Activated CD4-positive, alpha-beta T cell treated with anti-CD3 and anti-CD28 coated beads for 48 hours (primary cell): ENCODE data around the gene LRIT1.

Experiments used
- DNase-seq: peaks from one replicate; pipeline ENCODE4 v3.0.0-alpha.2; 2020

Gene LRIT1

DNA sequence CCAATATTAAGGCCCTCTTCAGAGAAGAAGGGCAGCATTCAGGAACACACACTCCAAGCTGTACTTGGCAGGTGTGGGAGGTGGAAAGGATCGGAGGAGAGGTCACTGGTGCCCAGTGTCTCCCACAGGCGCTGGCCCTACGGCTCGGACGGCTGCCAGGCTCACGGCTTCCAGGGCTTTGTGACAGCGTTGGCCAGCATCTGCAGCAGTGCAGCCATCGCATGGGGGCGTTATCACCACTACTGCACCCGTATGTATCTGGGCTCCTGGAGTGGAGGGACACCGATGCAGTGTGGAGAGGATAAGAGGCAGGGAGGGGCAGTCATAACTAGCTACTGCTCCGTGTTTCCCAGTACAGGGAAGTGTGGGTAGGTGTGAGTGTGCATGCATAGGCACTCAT, 7.4 kb upstream of the LRIT1 start:
- no peak for DNase-seq

DNA sequence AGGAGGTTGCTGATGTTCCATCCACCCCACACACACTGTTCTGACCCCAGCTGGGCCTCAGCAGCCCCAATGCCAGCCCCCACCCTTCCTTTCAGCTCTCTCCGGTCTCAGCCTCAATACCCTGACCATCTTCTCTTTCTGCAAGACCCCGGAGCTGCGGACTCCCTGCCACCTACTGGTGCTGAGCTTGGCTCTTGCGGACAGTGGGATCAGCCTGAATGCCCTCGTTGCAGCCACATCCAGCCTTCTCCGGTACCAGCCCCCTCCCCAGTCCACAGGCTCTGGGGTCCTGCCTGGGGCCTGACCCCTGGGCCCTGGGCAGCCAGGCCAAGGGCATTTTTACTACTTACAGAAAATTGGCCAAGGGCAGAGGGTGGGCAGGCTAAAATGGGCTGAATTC, 6.2 kb upstream of the LRIT1 start:
- DNase-seq: no peak

DNA sequence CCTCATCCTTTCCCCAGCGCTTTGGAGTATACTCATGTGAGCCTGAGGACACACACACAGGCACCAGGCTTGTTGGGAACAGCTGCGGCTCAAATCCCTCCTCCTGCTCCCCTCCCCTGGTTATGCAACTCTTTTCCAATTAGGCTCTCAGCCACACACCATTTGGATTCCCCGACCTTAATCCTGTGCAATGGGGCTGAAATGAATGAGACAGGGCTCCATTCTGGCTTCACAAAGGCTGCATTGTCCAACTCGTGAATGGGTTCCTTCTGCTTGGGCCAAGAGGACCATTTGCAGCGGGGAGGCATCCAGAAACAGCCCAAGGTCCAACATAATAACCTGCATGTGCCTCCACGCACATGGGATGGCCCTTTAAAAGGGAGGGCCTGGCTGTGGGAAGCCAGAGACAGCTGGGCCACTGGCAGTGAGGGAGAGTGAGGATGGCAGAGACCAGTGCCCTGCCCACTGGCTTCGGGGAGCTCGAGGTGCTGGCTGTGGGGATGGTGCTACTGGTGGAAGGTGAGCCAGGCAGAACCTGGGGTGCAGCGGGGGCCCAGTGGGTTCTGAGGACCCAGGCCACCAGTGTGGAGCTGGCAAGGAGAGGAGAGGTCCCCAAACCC, 3.4 kb upstream of the LRIT1 start, which contains the start of gene RGR:
TSS of gene RGR (plus strand) at position 403 of the 620 bp plus-strand sequence. CDS start at position 441, 38 bp downstream.
- DNase-seq: no peak

DNA sequence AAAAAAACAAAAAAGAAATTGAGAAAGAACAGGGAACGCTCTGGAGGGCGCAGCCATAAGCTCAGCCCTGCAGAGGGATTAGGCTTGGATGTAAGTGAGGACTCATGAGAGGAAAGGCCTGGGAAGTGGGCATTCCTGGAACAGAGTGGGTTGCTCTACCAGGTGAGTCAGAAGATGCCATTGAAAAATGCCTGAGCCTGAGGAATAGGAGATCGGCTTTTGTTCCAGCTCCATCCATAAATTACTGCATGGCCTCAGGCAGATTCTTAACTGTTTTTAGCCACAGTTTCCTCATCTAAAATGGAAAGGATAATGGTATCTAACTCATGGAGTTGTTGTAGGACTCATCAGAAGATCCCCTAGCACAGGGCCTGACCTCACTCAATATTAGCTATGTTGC, 2.4 kb upstream of the LRIT1 start:
- no peak for DNase-seq

DNA sequence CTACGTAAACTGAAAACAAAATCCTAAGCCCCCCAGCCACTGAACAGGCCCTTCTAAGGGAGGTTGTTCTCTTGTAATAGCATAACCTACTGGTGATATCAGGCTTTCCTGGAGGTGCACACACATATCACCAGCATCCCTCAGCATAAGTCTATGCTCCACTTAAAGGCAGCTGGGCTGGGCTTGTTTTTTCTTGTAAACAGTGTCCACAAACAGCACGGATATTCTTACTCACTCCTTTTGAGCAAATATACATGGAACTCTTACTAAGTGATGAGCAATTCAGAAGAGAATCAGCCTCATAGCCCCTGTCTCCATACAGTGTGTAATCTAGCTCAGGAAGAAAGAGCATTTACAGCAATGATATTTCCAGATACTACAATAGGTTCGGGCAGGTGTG, 2.4 kb downstream of the LRIT1 start:
- DNase-seq: no peak

DNA sequence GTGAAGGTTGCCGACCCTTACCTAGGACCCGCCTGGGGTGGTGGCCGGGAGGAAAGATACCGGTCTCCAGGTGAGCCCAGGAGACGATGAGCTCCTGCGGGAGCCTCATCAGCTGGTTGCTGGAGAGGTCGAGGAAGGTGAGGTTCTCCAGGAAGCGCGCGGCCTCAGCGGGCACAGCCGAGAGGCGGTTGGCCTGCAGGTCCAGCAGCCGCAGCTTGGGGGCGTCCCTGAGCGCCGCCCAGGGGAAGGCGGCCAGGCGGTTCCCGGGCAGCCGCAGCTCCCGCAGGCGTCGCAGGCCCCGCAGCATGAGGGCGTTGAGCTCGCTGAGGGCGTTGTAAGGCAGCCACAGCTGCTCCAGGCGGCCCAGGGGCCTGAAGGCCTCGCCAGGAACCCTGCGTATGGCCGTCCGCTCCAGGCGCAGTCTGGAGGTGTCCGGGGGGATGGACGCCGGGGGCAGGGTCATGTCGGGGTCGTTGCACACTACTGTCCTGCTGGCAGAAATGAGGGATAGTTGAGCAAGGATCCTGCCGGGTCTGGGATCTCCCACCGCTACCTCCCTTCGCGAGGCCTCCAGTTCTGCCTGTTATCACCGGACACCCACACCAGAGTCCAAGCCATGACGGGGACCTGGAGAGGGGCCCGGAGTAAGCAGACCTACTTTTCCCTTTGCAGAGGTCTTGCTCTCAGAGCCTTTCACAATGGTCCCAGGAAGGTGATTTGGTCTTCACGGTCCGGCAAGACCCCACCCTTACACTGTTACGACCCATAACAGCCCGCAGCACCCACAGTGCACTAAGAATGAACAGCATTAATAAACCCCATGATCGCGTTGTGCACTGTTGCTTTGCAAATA, 3.9 kb downstream of the LRIT1 start:
- peak; percentile 30 for DNase-seq

DNA sequence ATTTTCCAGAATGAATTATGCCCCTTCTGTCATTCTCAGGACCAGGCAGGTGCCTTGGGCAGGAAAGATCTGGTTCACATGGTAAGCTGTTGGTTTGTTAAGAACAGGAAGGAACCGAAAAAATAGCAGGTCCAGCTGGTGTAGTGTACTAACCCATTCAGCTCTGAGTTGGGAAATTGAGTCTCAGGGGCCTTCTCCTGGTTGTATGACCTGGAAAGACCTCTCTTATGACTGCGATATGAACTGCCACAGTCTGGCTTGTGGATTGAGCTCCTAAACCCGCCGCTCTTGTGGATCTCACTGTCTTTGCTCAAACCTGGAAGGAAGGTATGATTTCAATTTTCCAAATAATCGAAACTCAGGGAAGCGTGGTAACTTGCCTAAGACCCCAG, 4.5 kb downstream of the LRIT1 start:
- no peak for DNase-seq

DNA sequence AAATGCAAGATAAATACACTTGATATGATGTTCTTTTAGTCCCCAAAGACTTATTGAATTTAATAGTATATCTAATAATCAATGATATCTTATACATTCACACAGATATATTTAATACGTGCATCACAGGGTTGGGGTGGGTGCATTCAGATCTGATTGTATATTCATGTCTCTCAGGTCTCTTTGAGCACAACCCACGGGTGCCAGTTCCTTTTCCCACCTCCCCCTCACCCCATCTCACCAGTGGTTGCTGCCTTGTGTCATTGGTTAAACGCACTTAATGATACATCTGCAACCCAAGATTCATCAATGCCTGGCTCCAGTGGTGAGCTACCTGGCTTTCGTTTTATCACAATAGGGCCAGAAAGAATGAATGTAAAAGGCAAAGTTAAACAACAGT, 6.2 kb downstream of the LRIT1 start:
- DNase-seq: no peak

DNA sequence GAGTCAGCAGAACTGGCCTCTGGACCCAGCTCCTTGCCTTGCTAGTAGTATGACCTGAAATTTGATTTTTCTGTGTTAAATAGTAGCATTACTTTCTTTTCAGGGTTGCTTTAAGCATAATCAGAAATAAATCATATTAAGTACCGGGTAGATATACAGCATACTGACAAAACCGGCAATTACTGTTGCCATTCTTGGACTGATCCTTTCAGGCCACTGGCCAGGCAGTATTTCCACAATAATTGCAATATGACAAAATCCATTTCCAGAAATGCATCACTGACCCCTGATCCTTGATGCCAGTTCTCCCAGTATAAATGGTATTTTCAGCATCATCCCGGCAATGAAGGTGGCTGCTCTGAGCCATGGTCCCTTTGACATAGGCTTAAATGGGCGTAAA, 6.9 kb downstream of the LRIT1 start:
- no peak for DNase-seq

DNA sequence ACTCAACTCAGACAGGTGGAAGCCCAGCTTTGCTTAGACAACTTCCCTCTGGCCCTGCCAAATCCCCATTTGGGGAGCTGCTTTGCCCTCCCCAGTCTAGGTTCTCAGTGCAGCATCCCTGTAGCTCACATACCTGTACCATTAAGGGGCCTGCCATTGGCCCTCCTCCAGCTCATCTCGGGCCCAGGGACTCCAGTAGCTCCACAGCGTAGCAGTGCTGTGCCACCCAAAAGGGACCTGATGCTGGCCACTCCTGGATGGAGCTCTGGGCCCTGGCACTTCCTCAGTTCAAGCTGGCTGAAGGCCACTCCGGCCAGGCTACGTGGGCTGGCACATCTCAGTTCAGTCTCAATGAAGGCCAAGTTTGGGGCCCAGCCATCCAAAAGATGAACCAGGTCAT, 7.4 kb downstream of the LRIT1 start:
- DNase-seq: no peak

DNA sequence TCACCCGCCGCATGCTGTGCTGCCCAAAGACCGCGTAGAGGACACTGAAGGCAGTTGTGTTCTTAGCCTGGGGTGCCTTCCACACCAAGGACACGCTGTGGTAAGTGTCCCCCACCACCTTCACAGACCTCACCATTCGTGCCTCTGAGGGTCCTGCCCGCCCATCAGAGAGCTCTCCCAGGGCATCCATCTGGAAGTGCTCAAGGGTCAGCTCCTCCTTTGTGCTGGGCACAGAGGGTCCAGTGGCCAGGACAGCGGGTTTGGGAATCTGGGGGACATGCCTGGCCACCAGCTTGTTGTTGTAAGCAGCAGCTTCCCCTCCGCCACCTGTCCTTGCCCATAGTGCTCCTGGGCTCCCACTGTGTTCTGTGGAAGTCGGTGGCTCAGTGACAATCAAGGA, 9.0 kb downstream of the LRIT1 start:
- no peak for DNase-seq

DNA sequence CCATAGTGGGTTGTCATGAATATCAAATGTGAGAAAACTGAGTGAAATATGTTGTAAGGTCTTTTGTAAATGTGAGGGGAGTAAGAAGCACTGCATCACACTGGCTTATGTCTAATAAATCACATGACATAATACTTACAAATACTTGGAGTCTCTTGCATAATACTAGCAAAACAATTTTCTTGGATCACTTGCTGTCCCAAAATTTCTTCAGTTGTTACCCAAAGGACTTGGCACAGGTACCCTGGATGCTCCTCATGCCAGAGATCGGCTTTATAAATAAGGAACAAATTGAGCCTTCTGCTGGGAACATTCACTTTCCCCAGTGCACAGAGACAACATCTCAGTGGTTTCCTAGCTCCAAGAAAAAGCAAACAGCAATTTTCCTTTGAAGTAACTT, 11.0 kb downstream of the LRIT1 start:
- DNase-seq: no peak

DNA sequence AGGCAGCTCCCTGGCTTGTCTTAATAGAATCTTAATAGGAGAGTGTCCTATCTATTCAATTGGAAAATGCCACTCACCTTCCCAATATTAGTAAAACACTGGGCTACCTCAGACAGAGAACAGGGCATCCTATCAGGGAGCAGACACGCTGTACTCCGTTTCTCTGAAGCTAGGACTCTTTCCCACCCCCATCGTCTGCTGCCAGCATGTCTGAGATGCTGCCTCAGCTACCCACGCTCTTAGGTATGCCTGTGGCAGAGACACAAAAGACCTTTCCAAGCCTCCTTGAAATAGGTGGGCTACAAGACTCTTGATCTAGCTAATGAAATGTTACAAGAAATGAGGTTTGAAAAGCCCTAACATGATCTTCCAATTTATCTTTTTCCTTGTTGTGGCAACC, 13.5 kb downstream of the LRIT1 start:
- DNase-seq: no peak

DNA sequence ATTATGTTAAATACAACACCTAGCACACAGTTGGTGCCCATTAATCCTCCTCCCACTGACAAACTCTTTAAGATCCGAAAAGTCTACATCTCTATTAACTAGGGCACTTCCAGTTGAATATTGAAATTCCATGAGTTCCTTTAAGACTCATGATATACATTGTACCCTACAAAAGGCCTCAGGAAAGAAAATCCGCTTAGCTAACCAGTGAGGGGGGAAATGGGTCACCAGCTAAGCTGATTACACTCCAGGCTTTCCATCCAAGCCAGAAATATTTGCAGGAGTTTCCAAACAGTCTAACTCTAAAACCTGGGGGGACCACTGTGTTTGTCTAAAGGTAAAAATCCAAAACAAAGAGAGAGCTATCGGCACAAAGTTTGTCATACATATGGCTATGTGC, 14.7 kb downstream of the LRIT1 start:
- no peak for DNase-seq

DNA sequence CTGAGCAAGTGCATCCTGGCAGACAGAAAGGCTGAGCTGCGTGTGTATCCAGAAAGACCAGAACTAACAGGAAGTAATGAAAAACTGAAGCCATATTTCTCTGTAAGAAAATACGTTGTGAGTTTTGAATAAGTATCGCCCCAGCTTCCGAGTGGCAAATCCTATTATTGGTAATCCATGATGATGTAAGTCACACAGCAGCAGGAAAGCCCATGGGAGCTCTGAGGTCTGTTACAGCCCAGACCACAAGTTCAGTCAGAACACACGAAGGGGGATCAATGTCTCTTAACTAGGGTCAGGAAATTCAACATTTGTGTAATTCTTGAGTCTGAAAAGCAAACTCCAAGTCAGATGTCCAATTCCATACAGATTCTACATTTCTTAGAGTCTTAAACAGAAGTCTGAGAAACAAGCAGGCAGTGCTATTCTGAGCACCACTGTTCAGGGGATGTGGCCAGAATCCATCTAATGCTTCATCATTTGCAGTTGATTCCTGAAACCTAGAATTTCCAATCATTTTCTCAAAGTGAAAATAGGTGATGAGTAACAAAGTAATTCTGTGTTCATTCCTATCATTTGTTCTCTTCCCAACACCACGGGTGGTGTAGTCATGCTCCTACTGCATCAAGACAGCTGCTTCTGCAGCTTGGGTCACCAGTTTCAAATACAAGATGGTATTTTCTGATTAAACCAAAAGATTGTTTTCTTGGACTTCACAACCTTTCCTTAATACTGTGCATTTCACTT, 15.7 kb downstream of the LRIT1 start, which contains the start of gene LRIT2:
TSS of gene LRIT2 (minus strand) at position 118 of the 747 bp plus-strand sequence. CDS start at position 94, 24 bp downstream.
- no peak for DNase-seq

DNA sequence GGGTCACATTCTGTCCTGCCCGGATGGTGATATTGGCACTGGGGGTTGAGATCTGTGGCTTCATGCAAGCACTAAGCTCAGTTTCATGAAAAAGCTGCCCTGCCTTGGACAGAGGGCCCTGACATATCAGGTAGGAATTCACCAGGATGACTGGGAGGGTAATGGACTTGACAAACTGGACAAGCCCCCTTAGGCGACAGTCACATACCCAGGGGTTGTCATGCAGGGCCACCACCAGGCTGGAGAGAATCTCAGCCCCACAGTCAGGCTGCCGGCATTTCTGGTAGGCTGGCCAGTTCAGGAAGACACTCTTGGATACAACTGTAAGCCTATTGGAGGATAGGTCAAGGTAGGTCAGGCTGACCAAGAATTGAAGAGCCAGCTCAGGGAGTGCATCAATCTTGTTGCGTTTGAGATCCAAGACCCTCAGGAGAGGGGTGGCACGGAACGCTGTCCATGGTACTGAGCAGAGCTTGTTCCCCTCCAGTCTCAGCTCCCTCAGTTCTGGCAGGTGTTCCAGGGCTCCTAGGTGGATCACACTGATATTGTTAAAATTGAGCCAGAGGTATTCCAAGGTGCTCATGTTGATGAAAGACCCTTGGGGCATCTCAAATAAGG, 16.8 kb downstream of the LRIT1 start:
- DNase-seq: no peak

DNA sequence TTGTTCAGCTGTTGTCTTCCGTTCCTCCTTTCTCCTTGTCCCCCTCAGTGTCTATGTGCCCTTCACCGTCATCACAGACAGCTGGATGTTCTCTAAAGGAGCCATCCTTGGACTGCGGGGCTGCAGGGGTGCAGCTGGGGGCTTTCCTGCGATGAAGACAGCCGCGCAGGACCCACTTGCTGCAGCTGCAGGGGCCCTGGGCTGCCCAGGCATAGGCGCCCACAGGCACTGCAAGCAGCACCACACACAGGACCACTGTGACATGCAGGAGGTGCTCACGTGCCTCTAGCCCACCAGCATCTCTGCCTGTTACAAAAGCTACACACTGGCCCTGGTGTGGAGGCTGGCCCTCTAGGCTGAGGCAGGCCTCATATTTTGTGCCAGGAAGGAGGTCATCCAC, 19.4 kb downstream of the LRIT1 start:
- no peak for DNase-seq

DNA sequence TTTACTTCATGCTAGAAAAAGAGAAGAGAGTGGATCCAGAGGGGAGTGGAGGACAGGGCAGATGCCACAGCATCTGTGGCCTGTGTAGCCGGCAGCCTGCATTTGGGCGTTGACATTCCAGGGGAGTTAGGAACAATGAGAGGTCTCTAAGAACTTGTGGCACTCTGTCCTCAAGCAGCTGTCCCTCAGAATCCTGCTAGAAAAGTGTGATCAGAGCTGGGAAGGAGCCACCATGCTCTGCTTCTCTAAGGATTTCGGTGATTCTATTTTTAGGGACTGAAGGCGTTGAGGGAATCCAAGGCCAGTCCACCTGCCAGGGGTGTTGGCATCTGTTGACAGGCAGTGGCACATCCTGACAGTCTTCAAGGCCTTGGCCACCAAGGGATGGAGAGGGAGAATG, 23.6 kb downstream of the LRIT1 start:
- no peak for DNase-seq

DNA sequence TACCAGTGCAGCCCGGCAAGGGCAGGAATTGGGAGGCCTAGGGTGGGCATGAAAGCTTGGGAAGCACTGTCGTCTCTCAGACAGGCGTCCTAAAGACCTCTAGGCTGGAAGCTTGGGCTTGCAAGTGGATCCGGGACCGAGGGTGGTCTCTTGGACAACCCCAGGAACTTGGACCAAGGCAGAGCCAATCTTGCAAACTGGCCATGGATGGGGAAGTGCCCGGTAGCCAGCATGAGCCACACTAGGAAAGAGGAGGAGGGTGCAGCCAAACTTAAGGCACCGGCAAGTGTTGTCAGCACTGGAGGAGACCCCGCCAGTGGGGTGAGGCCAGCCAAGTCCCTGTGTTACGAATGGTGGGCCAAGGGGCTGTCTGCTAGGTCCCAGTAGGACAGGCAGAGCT, 24.5 kb downstream of the LRIT1 start:
- no peak for DNase-seq

DNA sequence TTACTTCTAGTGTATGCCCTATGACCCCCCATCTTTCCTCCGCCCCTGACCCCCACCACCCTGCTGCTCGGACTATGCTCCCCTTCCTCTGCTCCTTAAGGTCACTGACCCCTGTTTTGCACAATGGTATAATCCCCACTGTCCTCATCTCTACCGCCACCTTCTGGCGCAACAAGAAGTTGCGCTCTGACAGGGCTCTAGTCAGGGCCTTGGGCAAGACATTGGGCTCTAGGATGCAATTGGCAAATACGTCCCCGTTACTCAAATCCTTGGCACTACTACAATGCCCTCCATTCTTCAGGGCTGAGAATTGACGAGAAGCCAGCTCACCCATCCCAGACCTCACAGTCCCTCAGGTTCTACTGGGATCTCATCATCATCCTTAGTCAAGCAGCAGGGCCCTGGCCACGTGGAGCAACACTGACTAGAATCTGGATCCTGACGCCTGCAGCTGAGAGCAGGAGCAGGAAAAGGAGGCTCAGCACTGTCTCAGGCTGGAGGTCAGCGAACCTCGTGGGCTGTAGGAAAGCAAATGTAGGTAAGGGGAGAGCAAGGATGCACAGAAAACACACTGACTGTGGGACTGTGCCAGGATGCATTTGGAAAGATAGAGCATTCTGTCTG, 26.6 kb downstream of the LRIT1 start:
- DNase-seq: peak; percentile 59

DNA sequence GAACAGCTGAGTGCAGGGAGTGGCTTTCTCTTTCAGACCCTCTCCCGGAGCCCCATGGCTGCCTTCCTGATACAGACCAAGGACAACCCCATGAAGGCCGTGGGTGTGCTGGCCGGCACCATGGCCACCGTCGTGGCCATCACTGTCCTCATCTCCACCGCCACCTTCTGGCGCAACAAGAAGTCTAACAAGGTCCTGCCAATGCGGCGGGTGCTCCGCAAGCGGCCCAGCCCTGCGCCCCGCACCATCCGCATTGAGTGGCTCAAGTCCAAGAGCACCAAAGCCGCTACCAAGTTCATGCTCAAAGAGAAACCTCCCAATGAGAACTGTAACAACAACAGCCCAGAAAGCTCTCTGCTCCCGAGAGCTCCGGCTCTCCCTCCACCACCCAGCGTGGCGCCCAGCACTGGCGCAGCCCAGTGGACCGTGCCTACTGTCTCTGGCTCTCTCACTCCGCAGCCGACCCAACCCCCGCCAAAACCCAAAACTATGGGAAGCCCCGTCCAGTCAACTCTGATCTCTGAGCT, 27.2 kb downstream of the LRIT1 start:
- DNase-seq: no peak

DNA sequence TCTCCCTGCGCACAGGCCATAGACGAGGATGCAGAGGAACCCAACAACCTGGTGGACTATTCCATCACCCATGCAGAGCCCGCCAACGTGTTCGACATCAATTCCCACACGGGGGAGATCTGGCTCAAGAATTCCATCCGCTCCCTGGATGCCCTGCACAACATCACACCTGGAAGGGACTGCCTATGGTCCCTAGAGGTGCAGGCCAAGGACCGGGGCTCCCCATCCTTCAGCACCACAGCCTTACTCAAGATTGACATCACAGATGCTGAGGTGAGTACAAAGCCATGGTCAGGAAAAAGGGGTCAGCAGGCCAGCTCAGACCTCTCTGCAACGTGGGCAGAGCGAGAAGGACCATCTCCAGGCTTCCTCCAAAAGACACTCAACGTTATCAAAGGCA, 28.3 kb downstream of the LRIT1 start:
- no peak for DNase-seq

DNA sequence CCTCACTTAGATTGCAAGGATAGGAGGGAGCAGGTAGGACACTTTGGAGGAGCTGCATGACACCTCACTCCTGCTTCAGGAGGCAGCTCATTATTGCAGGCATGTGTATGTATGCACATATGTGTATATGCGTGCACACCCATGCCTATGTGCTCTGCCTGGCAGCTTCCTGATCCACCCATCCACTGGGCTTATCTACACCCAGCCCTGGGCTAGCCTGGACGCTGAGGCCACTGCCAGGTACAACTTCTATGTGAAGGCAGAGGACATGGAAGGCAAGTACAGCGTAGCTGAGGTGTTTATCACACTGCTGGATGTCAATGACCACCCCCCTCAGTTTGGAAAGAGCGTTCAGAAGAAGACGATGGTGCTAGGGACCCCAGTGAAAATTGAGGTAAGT, 29.3 kb downstream of the LRIT1 start:
- DNase-seq: no peak
